Mesendoderm (in vitro differentiated cells): ENCODE results near the gene ALG9.
"Not testable (repeated sequence)": the region's sequence is repeated elsewhere in the genome, so short reads cannot be mapped to it uniquely, and the experiment has no call there.

Experiments used
- DNase-seq: peaks from one replicate; pipeline ENCODE4 v3.0.0; 2013
- H2AK5ac ChIP-seq: 2 replicates; pipeline ENCODE4 v1.6.1; 2013; ENCODE audit warnings: low read length, inconsistent platforms
- H2BK120ac ChIP-seq: 2 replicates; pipeline ENCODE4 v1.6.1; 2013; ENCODE audit warnings: low read depth, mild to moderate bottlenecking, low read length, moderate library complexity, mixed read lengths
- H2BK15ac ChIP-seq: replicated peaks from 2 replicates; pipeline ENCODE4 v1.6.1; 2013; ENCODE audit warnings: low read depth, mild to moderate bottlenecking, moderate library complexity
- H2BK5ac ChIP-seq: 2 replicates; pipeline ENCODE4 v1.6.1; 2013; ENCODE audit warnings: low read length, inconsistent platforms
- H3K18ac ChIP-seq: 2 replicates; pipeline ENCODE4 v1.6.1; 2013; ENCODE audit warnings: mild to moderate bottlenecking, low read length, mixed read lengths
- H3K23ac ChIP-seq: one replicate; pipeline ENCODE4 v1.6.1; 2013; ENCODE audit warnings: low read length
- H3K27ac ChIP-seq: 2 replicates; pipeline ENCODE4 v1.5.1; 2013; ENCODE audit warnings: low read depth, mild to moderate bottlenecking, inconsistent platforms, low read length, moderate library complexity
- H3K27me3 ChIP-seq: 2 replicates; pipeline ENCODE4 v1.6.1; 2013; ENCODE audit warnings: low read length, control low read depth, mild to moderate bottlenecking, inconsistent platforms; ENCODE audit not compliant: insufficient read depth, poor library complexity
- H3K36me3 ChIP-seq: 2 replicates; pipeline ENCODE4 v1.6.1; 2013; ENCODE audit warnings: low read length, inconsistent platforms; ENCODE audit not compliant: control insufficient read depth, insufficient read depth
- H3K4ac ChIP-seq: one replicate; pipeline ENCODE4 v1.6.1; 2013; ENCODE audit warnings: low read depth, mild to moderate bottlenecking, low read length, moderate library complexity
- H3K4me1 ChIP-seq: 2 replicates; pipeline ENCODE4 v1.6.1; 2013; ENCODE audit warnings: low read depth, low read length, inconsistent platforms; ENCODE audit not compliant: control insufficient read depth
- H3K4me2 ChIP-seq: 2 replicates; pipeline ENCODE4 v1.6.1; 2013; ENCODE audit warnings: low read length
- H3K4me3 ChIP-seq: 2 replicates; pipeline ENCODE4 v1.5.1; 2013; ENCODE audit warnings: mild to moderate bottlenecking, low read length
- H3K56ac ChIP-seq: one replicate; pipeline ENCODE4 v1.6.1; 2013; ENCODE audit warnings: low read length
- H3K79me1 ChIP-seq: 2 replicates; pipeline ENCODE4 v1.6.1; 2013; ENCODE audit warnings: low read length, inconsistent platforms
- H3K79me2 ChIP-seq: 2 replicates; pipeline ENCODE4 v1.6.1; 2013; ENCODE audit warnings: mild to moderate bottlenecking, low read length; ENCODE audit not compliant: control insufficient read depth, insufficient read depth
- H3K9ac ChIP-seq: 2 replicates; pipeline ENCODE4 v1.6.1; 2013; ENCODE audit warnings: low read length, inconsistent platforms
- H4K5ac ChIP-seq: one replicate; pipeline ENCODE4 v1.6.1; 2013; ENCODE audit warnings: low read length
- H4K8ac ChIP-seq: one replicate; pipeline ENCODE4 v1.6.1; 2013; ENCODE audit warnings: low read depth, mild to moderate bottlenecking, control low read depth, low read length, moderate library complexity
- WGBS: extraction: QIAGEN DNeasy Blood & Tissue Kit; methylation state at CpG from one replicate; pipeline ENCODE4 v1.1.7; 2013; ENCODE audit warnings: low lambda C conversion rate, missing lambda C conversion rate; ENCODE audit not compliant: insufficient coverage; ENCODE audit errors: extremely low coverage; 5-methylcytosine and 5-hydroxymethylcytosine counted together

ALG9 gene

GRCh38 chr11:111772535-111772934 is 98.8 kb downstream of the ALG9 start:
- no CpG with 5 or more reads among the region's 2 CpGs for WGBS
- no peak overlapping the region for H4K5ac ChIP-seq
- H3K9ac ChIP-seq: no peak overlapping the region

GRCh38 chr11:111771205-111771604 is 100.2 kb downstream of the ALG9 start:
- not testable (repeated sequence) for H4K8ac ChIP-seq, H2AK5ac ChIP-seq, H3K4me1 ChIP-seq, H3K79me2 ChIP-seq, H3K4ac ChIP-seq, H3K4me3 ChIP-seq, H3K27ac ChIP-seq, H3K56ac ChIP-seq, H3K4me2 ChIP-seq, H3K79me1 ChIP-seq, H3K18ac ChIP-seq, DNase-seq, H3K23ac ChIP-seq, H2BK120ac ChIP-seq, H2BK15ac ChIP-seq, H2BK5ac ChIP-seq, H3K36me3 ChIP-seq, H3K9ac ChIP-seq, H4K5ac ChIP-seq, H3K27me3 ChIP-seq
- no CpG with 5 or more reads among the region's 5 CpGs for WGBS

More at GRCh38 chr11:111772535-111772934, 98.8 kb downstream of the ALG9 start:
- Histone ChIP-seq H3K23ac (no peak overlapping the region), H3K36me3 (no peaks in the 10 kb centered on the region), H3K4me2 (no peak overlapping the region), H2AK5ac (no peak overlapping the region), H4K8ac (no peak overlapping the region), H3K27me3 (no peaks in the 10 kb centered on the region), H3K4me3 (no peak overlapping the region), H2BK120ac (no peak overlapping the region), H2BK15ac (no peak overlapping the region), H3K4me1 (peaks cover 2% of the 10 kb centered on the region), H3K27ac (no peak overlapping the region), H3K79me1 (no peaks in the 10 kb centered on the region), H3K79me2 (no peaks in the 10 kb centered on the region), H3K18ac (no peak overlapping the region), H2BK5ac (no peak overlapping the region), H3K4ac (no peak overlapping the region), H3K56ac (no peak overlapping the region)
- DNase-seq: no peak

DNA sequence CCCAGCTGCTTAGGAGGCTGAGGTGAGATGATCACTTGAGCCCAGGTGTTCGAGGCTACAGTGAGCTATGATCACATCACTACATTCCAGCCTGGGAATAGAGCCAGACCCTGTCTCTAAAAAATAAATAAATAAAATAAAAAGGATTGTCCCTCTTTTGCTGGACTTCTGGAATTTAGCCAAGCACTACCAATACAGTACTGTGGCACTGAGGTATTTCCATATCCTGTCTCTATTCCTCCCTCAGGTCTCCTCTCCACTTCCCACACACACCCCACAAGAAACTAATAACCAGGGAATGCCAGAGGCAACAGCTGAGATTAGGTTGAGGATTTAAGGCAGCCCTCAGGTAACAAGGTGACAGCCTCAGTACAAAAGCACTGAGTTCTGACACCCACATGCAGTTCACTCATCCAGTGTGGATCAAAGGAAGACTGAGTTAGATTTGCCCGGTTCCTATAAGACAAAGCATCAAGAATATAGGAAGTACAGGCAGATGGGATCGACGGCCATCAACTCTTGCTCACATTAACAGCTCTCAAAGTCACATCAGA is 100.7 kb downstream of the ALG9 start:
- Histone ChIP-seq H3K4me1 (peaks cover 2% of the 10 kb centered on the region), H2BK15ac (no peak overlapping the region), H3K23ac (no peak overlapping the region), H3K9ac (no peak overlapping the region), H3K79me1 (no peaks in the 10 kb centered on the region), H4K8ac (no peak overlapping the region), H3K4me2 (no peak overlapping the region), H2BK5ac (no peak overlapping the region), H3K79me2 (no peaks in the 10 kb centered on the region), H2AK5ac (no peak overlapping the region), H3K27ac (no peak overlapping the region), H4K5ac (no peak overlapping the region), H2BK120ac (no peak overlapping the region), H3K56ac (no peak overlapping the region), H3K36me3 (no peaks in the 10 kb centered on the region), H3K18ac (no peak overlapping the region), H3K4me3 (no peak overlapping the region), H3K27me3 (no peaks in the 10 kb centered on the region), H3K4ac (no peak overlapping the region)
- no peak for DNase-seq
- WGBS: no CpG with 5 or more reads among the region's 4 CpGs

GRCh38 chr11:111766834-111767142 is 104.6 kb downstream of the ALG9 start:
- Histone ChIP-seq H3K56ac (peak overlapping the region; percentile 93), H2BK15ac (no peak overlapping the region), H3K27ac (peak overlapping the region; percentile 2), H2BK120ac (no peak overlapping the region), H3K79me2 (no peaks in the 10 kb centered on the region), H3K36me3 (no peaks in the 10 kb centered on the region), H3K4ac (no peak overlapping the region), H3K4me1 (peaks cover 4% of the 10 kb centered on the region), H3K23ac (no peak overlapping the region), H2AK5ac (no peak overlapping the region), H3K4me2 (peak overlapping the region; percentile 98), H3K9ac (peak overlapping the region; percentile 92), H3K18ac (peak overlapping the region; percentile 97), H4K8ac (no peak overlapping the region), H3K79me1 (peaks cover 3% of the 10 kb centered on the region), H2BK5ac (no peak overlapping the region), H4K5ac (no peak overlapping the region), H3K4me3 (peak overlapping the region; percentile 54), H3K27me3 (no peaks in the 10 kb centered on the region)
- DNase-seq: peak; percentile 43
- WGBS: no CpG with 5 or more reads among the region's 7 CpGs

- Histone ChIP-seq H3K4me2 (peak within 1 kb of the TSS; percentile 98), H2AK5ac (no peak within 1 kb of the TSS), H3K4me3 (peak within 1 kb of the TSS; percentile 97), H3K27me3 (no peaks in the 10 kb centered on the region), H3K79me2 (no peaks in the 10 kb centered on the region), H4K8ac (no peak within 1 kb of the TSS), H3K27ac (peak within 1 kb of the TSS; percentile 94), H3K4me1 (peaks cover 2% of the 10 kb centered on the region), H3K23ac (no peak within 1 kb of the TSS), H3K79me1 (peaks cover 3% of the 10 kb centered on the region), H4K5ac (no peak within 1 kb of the TSS), H2BK15ac (no peak within 1 kb of the TSS), H3K4ac (peak within 1 kb of the TSS; percentile 79), H3K56ac (peak within 1 kb of the TSS; percentile 98), H2BK120ac (no peak within 1 kb of the TSS), H3K9ac (peak within 1 kb of the TSS; percentile 95), H2BK5ac (peak within 1 kb of the TSS; percentile 87), H3K18ac (peak within 1 kb of the TSS; percentile 97), H3K36me3 (no peaks in the 10 kb centered on the region)
- peak; percentile 94 for DNase-seq
- no CpG with 5 or more reads among the region's 61 CpGs for WGBS
These were observed 105.2 kb downstream of the ALG9 start, which contains the start of gene PPP2R1B for GRCh38 chr11:111765984-111766833. PPP2R1B (minus strand) TSS chr11:111766389; CDS start chr11:111766361, 28 bp downstream.
